Measurements from ENCODE around the gene BIRC2.
"Not testable (repeated sequence)": the region's sequence is repeated elsewhere in the genome, so short reads cannot be mapped to it uniquely, and the experiment has no call there.

Gene BIRC2
- 224 to 239 reads per million in 2 donors for total RNA-seq

GRCh38 chr11:102346748-102347461 lies at the start of gene BIRC2:
TSS of gene BIRC2 (plus strand) at chr11:102347214. CDS start at chr11:102349855, 2,641 bp downstream.
- peak; percentile 95 for DNase-seq

- DNase-seq = not testable (repeated sequence)
These were observed 46.2 kb upstream of the BIRC2 start for GRCh38 chr11:102300837-102301236.

GRCh38 chr11:102302241-102302640 lies 44.8 kb upstream of the BIRC2 start:
- no peak for DNase-seq

- no peak for DNase-seq
These were observed 42.3 kb upstream of the BIRC2 start for GRCh38 chr11:102304686-102305085.

- no peak for DNase-seq
These were observed 41.5 kb upstream of the BIRC2 start for GRCh38 chr11:102305352-102306047.

- DNase-seq = no peak
These were observed 40.9 kb upstream of the BIRC2 start for GRCh38 chr11:102306048-102306597.

- DNase-seq = no peak
These were observed 39.9 kb upstream of the BIRC2 start for GRCh38 chr11:102306817-102307726.

- DNase-seq = no peak
These were observed 39.3 kb upstream of the BIRC2 start for GRCh38 chr11:102307727-102308038.

GRCh38 chr11:102309621-102310541 lies 37.1 kb upstream of the BIRC2 start:
- no peak for DNase-seq

- DNase-seq = no peak
These were observed 34.3 kb upstream of the BIRC2 start for GRCh38 chr11:102312667-102313066.

- no peak for DNase-seq
These were observed 33.6 kb upstream of the BIRC2 start for GRCh38 chr11:102313238-102313940.

GRCh38 chr11:102314784-102315183 lies 32.2 kb upstream of the BIRC2 start:
- no peak for DNase-seq

GRCh38 chr11:102316346-102316904 lies 30.6 kb upstream of the BIRC2 start:
- DNase-seq = no peak

- DNase-seq = peak; percentile 73
These were observed 29.8 kb upstream of the BIRC2 start, which contains the start of gene BIRC3 for GRCh38 chr11:102317099-102317767. TSS of gene BIRC3 (plus strand) at chr11:102317484. CDS start at chr11:102324510, 7,026 bp downstream.

GRCh38 chr11:102317768-102318103 lies 29.3 kb upstream of the BIRC2 start:
- DNase-seq = no peak

- no peak for DNase-seq
These were observed 28.5 kb upstream of the BIRC2 start for GRCh38 chr11:102318469-102318868.

- DNase-seq = no peak
These were observed 27.5 kb upstream of the BIRC2 start for GRCh38 chr11:102319544-102319943.

GRCh38 chr11:102320188-102320587 lies 26.8 kb upstream of the BIRC2 start:
- no peak for DNase-seq

- no peak for DNase-seq
These were observed 26.3 kb upstream of the BIRC2 start for GRCh38 chr11:102320679-102321078.

GRCh38 chr11:102322560-102322959 lies 24.5 kb upstream of the BIRC2 start:
- no peak for DNase-seq
